PC-9 (cell line): ENCODE measurements around the gene CDK5RAP2. TPM values are rescaled to one million over a fixed set of nuclear protein-coding genes. Genes with fewer than 3 reads are reported as not detected.

ENCODE experiments used
- BruUV-seq: library from RNA; stranded (reverse); fragments of 400-500 nt; replicated peaks from 2 replicates; lab custom pipeline; 2021; lab: Mats Ljungman, UMichigan
- CTCF ChIA-PET: fragments of 300-600 bp; sonication (Branson Sonifier 250); formaldehyde crosslinking; loops from one replicate; lab custom pipeline; 2022; ENCODE audit warnings: antibody characterized with exemption; lab: Charles Lee
- POLR2A ChIA-PET: fragments of 300-600 bp; sonication (Branson Sonifier 250); formaldehyde crosslinking; loops from one replicate; lab custom pipeline; 2022; ENCODE audit warnings: antibody characterized with exemption; ENCODE audit not compliant: unreplicated experiment; lab: Charles Lee
- DNase-seq, 2 experiments: peaks; one replicate each; pipeline versions ENCODE4 v3.0.0 to v3.0.0-alpha.2; 2015 to 2022; ENCODE audit warnings: mixed read lengths in 1 of 2
- H2AFZ ChIP-seq: fragments of 200-600 bp; sonication (generic); 2 replicates; pipeline ENCODE4 v1.8.1; 2017; ENCODE audit warnings: antibody characterized with exemption
- H3F3A ChIP-seq: fragments of 200-600 bp; sonication (generic); 2 replicates; pipeline ENCODE4 v1.8.1; 2017; ENCODE audit warnings: antibody characterized with exemption, mild to moderate bottlenecking, low read depth; ENCODE audit not compliant: insufficient read depth
- H3K27ac ChIP-seq: fragments of 200-600 bp; sonication (generic); 2 replicates; pipeline ENCODE4 v1.6.1; 2016; ENCODE audit warnings: mixed run types
- H3K27me3 ChIP-seq: fragments of 200-600 bp; sonication (generic); 2 replicates; pipeline ENCODE4 v1.6.1; 2016; ENCODE audit warnings: low read depth, mixed run types; ENCODE audit not compliant: insufficient read depth
- H3K36me3 ChIP-seq: fragments of 200-600 bp; sonication (generic); 2 replicates; pipeline ENCODE4 v1.6.1; 2016; ENCODE audit warnings: low read depth, mixed run types
- H3K4me1 ChIP-seq: fragments of 200-600 bp; sonication (generic); replicated peaks from 2 replicates; pipeline ENCODE4 v1.6.1; 2016; ENCODE audit warnings: mixed run types; ENCODE audit not compliant: insufficient read depth
- H3K4me2 ChIP-seq: fragments of 200-600 bp; sonication (generic); 2 replicates; pipeline ENCODE4 v1.6.1; 2017; ENCODE audit warnings: mixed run types
- H3K4me3 ChIP-seq: fragments of 200-600 bp; sonication (generic); 2 replicates; pipeline ENCODE4 v1.6.1; 2016; ENCODE audit warnings: mixed run types
- H3K79me2 ChIP-seq: fragments of 200-600 bp; sonication (generic); 2 replicates; pipeline ENCODE4 v1.6.1; 2017; ENCODE audit warnings: low read depth, mixed run types
- H3K9me2 ChIP-seq: fragments of 200-600 bp; sonication (generic); 2 replicates; pipeline ENCODE4 v1.8.1; 2017; ENCODE audit warnings: mild to moderate bottlenecking; ENCODE audit not compliant: insufficient read depth
- H3K9me3 ChIP-seq: fragments of 200-600 bp; sonication (generic); 2 replicates; pipeline ENCODE4 v1.8.1; 2016; ENCODE audit warnings: low read depth; ENCODE audit not compliant: insufficient read depth
- H4K20me1 ChIP-seq: fragments of 200-600 bp; sonication (generic); 2 replicates; pipeline ENCODE4 v1.8.1; 2017; ENCODE audit not compliant: insufficient read depth
- EZH2 ChIP-seq: fragments of 200-600 bp; sonication (generic); IDR thresholded peaks from 2 replicates; pipeline ENCODE4 v1.8.0; 2017; ENCODE audit warnings: antibody characterized with exemption, low read depth
- intact Hi-C: fragments of 100-400 bp; cut with micrococcal nuclease; formaldehyde crosslinking; loops from one replicate; pipeline ENCODE4 v1.10.0; 2022; ENCODE audit not compliant: unreplicated experiment
- total RNA-seq: library from RNA; stranded (reverse); gene quantifications from 2 replicates; pipeline ENCODE4 v1.2.3, GENCODE V29; 2021
- TF ChIP-seq, protein P1 (sequence below): fragments of 200-600 bp; sonication (generic); conservative IDR thresholded peaks from 2 replicates; pipeline ENCODE4 v1.6.1; 2017; ENCODE audit warnings: mixed run types, antibody characterized with exemption, mild to moderate bottlenecking, moderate library complexity

CDK5RAP2 gene
- total RNA-seq, 1 experiment from 2014 or later, result 113 TPM

DNA sequence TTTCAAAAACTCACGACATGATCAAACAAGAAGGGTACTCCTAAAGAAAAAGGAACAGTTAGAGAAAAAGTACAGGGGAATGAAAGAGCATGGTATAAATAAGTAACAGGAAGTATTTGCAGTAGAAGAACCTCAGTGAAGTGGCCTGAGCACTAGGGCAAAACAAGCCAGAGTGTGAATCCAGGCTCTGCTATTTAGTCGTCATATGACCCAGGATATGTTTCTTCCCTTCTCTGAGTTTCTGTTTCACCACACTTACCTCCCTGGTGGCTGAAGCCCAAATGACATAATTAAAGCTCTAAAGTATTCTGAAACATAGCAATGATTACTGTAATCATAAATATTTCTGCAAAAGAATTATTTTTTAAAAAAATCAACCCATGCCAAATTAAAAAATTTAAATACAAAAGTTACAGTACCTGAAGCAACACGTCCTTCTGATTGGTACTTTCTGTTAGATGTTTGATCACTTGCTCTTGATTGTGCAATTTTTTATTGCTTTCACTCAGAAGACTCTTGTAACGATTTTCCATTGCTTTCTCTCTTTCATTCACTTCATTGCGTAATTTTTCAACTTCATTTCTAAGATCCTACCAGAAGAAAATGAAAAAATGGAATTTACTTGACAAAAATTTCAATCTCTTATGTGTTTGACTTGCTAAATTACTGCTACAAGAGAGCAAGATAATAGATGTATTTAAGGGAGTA is 88.9 kb downstream of the CDK5RAP2 start:
- H3K27me3 ChIP-seq, result no peaks in the 10 kb centered on the region
- H2AFZ ChIP-seq, result no peak overlapping the region
- TF ChIP-seq, protein P1, sequence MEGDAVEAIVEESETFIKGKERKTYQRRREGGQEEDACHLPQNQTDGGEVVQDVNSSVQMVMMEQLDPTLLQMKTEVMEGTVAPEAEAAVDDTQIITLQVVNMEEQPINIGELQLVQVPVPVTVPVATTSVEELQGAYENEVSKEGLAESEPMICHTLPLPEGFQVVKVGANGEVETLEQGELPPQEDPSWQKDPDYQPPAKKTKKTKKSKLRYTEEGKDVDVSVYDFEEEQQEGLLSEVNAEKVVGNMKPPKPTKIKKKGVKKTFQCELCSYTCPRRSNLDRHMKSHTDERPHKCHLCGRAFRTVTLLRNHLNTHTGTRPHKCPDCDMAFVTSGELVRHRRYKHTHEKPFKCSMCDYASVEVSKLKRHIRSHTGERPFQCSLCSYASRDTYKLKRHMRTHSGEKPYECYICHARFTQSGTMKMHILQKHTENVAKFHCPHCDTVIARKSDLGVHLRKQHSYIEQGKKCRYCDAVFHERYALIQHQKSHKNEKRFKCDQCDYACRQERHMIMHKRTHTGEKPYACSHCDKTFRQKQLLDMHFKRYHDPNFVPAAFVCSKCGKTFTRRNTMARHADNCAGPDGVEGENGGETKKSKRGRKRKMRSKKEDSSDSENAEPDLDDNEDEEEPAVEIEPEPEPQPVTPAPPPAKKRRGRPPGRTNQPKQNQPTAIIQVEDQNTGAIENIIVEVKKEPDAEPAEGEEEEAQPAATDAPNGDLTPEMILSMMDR, result no peak
- TF ChIP-seq EZH2, result no peak
- H3K4me2 ChIP-seq, result no peak overlapping the region
- H3K9me3 ChIP-seq, result no peaks in the 10 kb centered on the region
- H3K4me1 ChIP-seq, result no peaks in the 10 kb centered on the region
- no peaks in the 10 kb centered on the region for H3K9me2 ChIP-seq
- no peak for DNase-seq
- H4K20me1 ChIP-seq, result no peaks in the 10 kb centered on the region
- intact Hi-C loops, result no loop called here
- H3K27ac ChIP-seq, result no peak overlapping the region
- no peak overlapping the region for H3K4me3 ChIP-seq
- no peaks in the 10 kb centered on the region for H3K79me2 ChIP-seq
- CTCF ChIA-PET, result no interaction called here
- no peaks in the 10 kb centered on the region for H3K36me3 ChIP-seq
- BruUV-seq, result no TSS peak
- POLR2A ChIA-PET, result no interaction called here
- no peaks in the 10 kb centered on the region for H3F3A ChIP-seq

- no peaks in the 10 kb centered on the region for H3K79me2 ChIP-seq
- no peaks in the 10 kb centered on the region for H3K9me2 ChIP-seq
- H3K36me3 ChIP-seq, result no peaks in the 10 kb centered on the region
- ChIA-PET CTCF (no interaction called here), POLR2A (no interaction called here)
- H4K20me1 ChIP-seq, result no peaks in the 10 kb centered on the region; the same call in 1 of the 2 replicates
- H3K27ac ChIP-seq, result no peak overlapping the region
- H3K4me1 ChIP-seq, result no peaks in the 10 kb centered on the region
- H3K9me3 ChIP-seq, result no peaks in the 10 kb centered on the region
- H3K4me2 ChIP-seq, result no peak overlapping the region
- no TSS peak for BruUV-seq
- H3K27me3 ChIP-seq, result no peaks in the 10 kb centered on the region
- TF ChIP-seq EZH2, result no peak
- TF ChIP-seq, protein P1, result no peak
- no peaks in the 10 kb centered on the region for H3F3A ChIP-seq
- no peak overlapping the region for H2AFZ ChIP-seq
- intact Hi-C loops, result no loop called here
- no peak for DNase-seq
- H3K4me3 ChIP-seq, result no peak overlapping the region
These were observed 93.1 kb downstream of the CDK5RAP2 start for GRCh38 chr9:120486835-120487234.

DNA sequence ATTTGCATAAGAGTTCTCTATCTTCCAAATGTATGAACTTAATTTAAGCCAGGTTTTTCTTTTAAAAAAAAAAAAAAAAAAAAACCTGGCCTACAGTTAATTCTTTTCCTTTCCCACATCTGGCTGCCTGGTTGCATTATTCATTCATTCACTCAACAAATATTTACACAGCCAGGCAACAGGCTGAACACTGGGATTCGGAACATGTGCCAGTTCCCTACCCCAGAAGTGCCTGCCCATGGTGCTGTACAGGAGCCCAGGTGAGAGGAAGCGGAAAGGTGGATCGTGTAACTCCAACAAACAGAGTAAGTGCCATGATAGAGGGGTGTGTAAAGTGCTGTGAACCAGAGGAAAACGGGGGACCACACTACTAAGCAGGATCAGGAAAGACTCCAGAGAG is 93.6 kb downstream of the CDK5RAP2 start:
- H3K9me3 ChIP-seq, result no peaks in the 10 kb centered on the region
- H2AFZ ChIP-seq, result no peak overlapping the region
- no peak overlapping the region for H3K4me3 ChIP-seq
- H3K36me3 ChIP-seq, result no peaks in the 10 kb centered on the region
- H3K4me1 ChIP-seq, result no peaks in the 10 kb centered on the region
- BruUV-seq, result no TSS peak
- CTCF ChIA-PET, result no interaction called here
- H3K27me3 ChIP-seq, result no peaks in the 10 kb centered on the region
- H4K20me1 ChIP-seq, result no peaks in the 10 kb centered on the region; the same call in 1 of the 2 replicates
- H3K9me2 ChIP-seq, result no peaks in the 10 kb centered on the region
- TF ChIP-seq, protein P1, result no peak
- TF ChIP-seq EZH2, result no peak
- intact Hi-C loops, result no loop called here
- POLR2A ChIA-PET, result no interaction called here
- DNase-seq, result no peak
- no peaks in the 10 kb centered on the region for H3F3A ChIP-seq
- H3K79me2 ChIP-seq, result no peaks in the 10 kb centered on the region
- no peak overlapping the region for H3K27ac ChIP-seq
- H3K4me2 ChIP-seq, result no peak overlapping the region
